22Rv1 (cell line): ENCODE results near the gene KCNH4.

Source experiments
- CTCF ChIP-seq: fragments of 450-650 bp; IDR thresholded peaks from 2 replicates; pipeline ENCODE4 v1.5.1; 2017; ENCODE audit warnings: mild to moderate bottlenecking
- ZFX ChIP-seq: fragments of 450-650 bp; IDR thresholded peaks from 2 replicates; pipeline ENCODE4 v1.6.1; 2017; ENCODE audit warnings: antibody characterized with exemption, borderline replicate concordance

- no peak for TF ChIP-seq CTCF
- TF ChIP-seq ZFX = no peak
These were observed 38.5 kb downstream of the KCNH4 start for GRCh38 chr17:42142371-42142896.
